H1 (cell line): Measurements from ENCODE around the gene CTTNBP2. TPM values are rescaled to one million over a fixed set of nuclear protein-coding genes. Genes with fewer than 3 reads are reported as not detected.

Source experiments
- BCL11A ChIP-seq, 2 experiments: IDR thresholded peaks; one replicate each; pipeline ENCODE4 v1.6.1; 2011; ENCODE audit warnings: low read depth in 2 of 2, low read length in 2 of 2, mild to moderate bottlenecking in 2 of 2
- BRCA1 ChIP-seq: IDR thresholded peaks from 2 replicates; pipeline ENCODE4 v1.6.1; 2012; ENCODE audit warnings: low read depth, low read length, improper control_type of control experiment
- CREB1 ChIP-seq: IDR thresholded peaks from 2 replicates; pipeline ENCODE4 v1.6.1; 2012; ENCODE audit warnings: inconsistent platforms
- EP300 ChIP-seq, 2 experiments: IDR thresholded peaks; 1 replicate in 1 of 2; 2 replicates in 1 of 2; pipeline ENCODE4 v1.6.1; 2011 to 2012; ENCODE audit warnings: low read depth in 2 of 2, low read length in 2 of 2, mild to moderate bottlenecking in 2 of 2, borderline replicate concordance in 1 of 2, inconsistent platforms in 1 of 2, moderate library complexity in 1 of 2
- EZH2 ChIP-seq: fragments of 200-600 bp; sonication (generic); IDR thresholded peaks from 2 replicates; pipeline ENCODE4 v1.7.1; 2012; ENCODE audit warnings: low read depth, mild to moderate bottlenecking, moderate library complexity, low read length, inconsistent platforms; ENCODE audit not compliant: severe bottlenecking
- FOSL1 ChIP-seq: IDR thresholded peaks from 2 replicates; pipeline ENCODE4 v1.6.1; 2011; ENCODE audit warnings: mild to moderate bottlenecking, low read depth, low read length, moderate library complexity; ENCODE audit not compliant: insufficient read depth
- HDAC2 ChIP-seq, 2 experiments: fragments of 300-600 bp in 1 of 2; sonication (generic) in 1 of 2; IDR thresholded peaks; 2 replicates each; pipeline ENCODE4 v1.6.1; 2011 to 2012; ENCODE audit warnings: low read depth in 2 of 2, low read length in 2 of 2, mild to moderate bottlenecking in 2 of 2, moderate library complexity in 2 of 2, borderline replicate concordance in 1 of 2, inconsistent platforms in 1 of 2
- KDM1A ChIP-seq: fragments of 200-600, 300-600 bp; sonication (generic); IDR thresholded peaks from 2 replicates; pipeline ENCODE4 v1.7.1; 2016; ENCODE audit warnings: mild to moderate bottlenecking, low read length, borderline replicate concordance
- KDM4A ChIP-seq: IDR thresholded peaks from one replicate; pipeline ENCODE4 v1.7.1; 2012; ENCODE audit warnings: low read depth, mild to moderate bottlenecking, moderate library complexity, low read length, inconsistent platforms; ENCODE audit not compliant: severe bottlenecking
- MAFK ChIP-seq: IDR thresholded peaks from 2 replicates; pipeline ENCODE4 v1.6.1; 2012; ENCODE audit warnings: low read depth, mild to moderate bottlenecking, improper control_type of control experiment, low read length
- POU5F1 ChIP-seq: IDR thresholded peaks from 2 replicates; pipeline ENCODE4 v1.6.1; 2011; ENCODE audit warnings: low read depth, mild to moderate bottlenecking, low read length, moderate library complexity
- RFX5 ChIP-seq: IDR thresholded peaks from 2 replicates; pipeline ENCODE4 v1.6.1; 2011; ENCODE audit warnings: low read depth, low read length, improper control_type of control experiment, borderline replicate concordance
- RNF2 ChIP-seq: fragments of 200-900, 300-1000 bp; sonication (generic); IDR thresholded peaks from 2 replicates; pipeline ENCODE4 v1.7.1; 2016; ENCODE audit warnings: borderline replicate concordance, low read depth, mild to moderate bottlenecking, antibody characterized with exemption, low read length; ENCODE audit not compliant: poor library complexity, severe bottlenecking; ENCODE audit errors: missing control alignments
- RXRA ChIP-seq: IDR thresholded peaks from 2 replicates; pipeline ENCODE4 v1.6.1; 2011; ENCODE audit warnings: low read depth, mild to moderate bottlenecking, low read length, moderate library complexity; ENCODE audit not compliant: insufficient read depth
- SIX5 ChIP-seq: IDR thresholded peaks from 2 replicates; pipeline ENCODE4 v1.6.1; 2011; ENCODE audit warnings: mild to moderate bottlenecking, low read depth, low read length
- SRF ChIP-seq: IDR thresholded peaks from 2 replicates; pipeline ENCODE4 v1.6.1; 2011; ENCODE audit warnings: mild to moderate bottlenecking, low read depth, low read length, moderate library complexity
- SUZ12 ChIP-seq: fragments of 200-600 bp; sonication (generic); IDR thresholded peaks from 2 replicates; pipeline ENCODE4 v1.6.1; 2012; ENCODE audit warnings: mild to moderate bottlenecking, inconsistent platforms, low read length, moderate library complexity, mixed read lengths
- TAF1 ChIP-seq: IDR thresholded peaks from 2 replicates; pipeline ENCODE4 v1.6.1; 2011; ENCODE audit warnings: mild to moderate bottlenecking, low read depth, low read length
- TCF12 ChIP-seq: IDR thresholded peaks from 2 replicates; pipeline ENCODE4 v1.6.1; 2011; ENCODE audit warnings: low read depth, mild to moderate bottlenecking, low read length
- TEAD4 ChIP-seq: IDR thresholded peaks from 2 replicates; pipeline ENCODE4 v1.6.1; 2012; ENCODE audit warnings: low read depth, low read length, inconsistent platforms, mixed read lengths
- ZNF274 ChIP-seq: IDR thresholded peaks from 2 replicates; pipeline ENCODE4 v1.7.0; 2012; ENCODE audit warnings: low read length, borderline replicate concordance; ENCODE audit errors: extremely low read depth
- polyA plus RNA-seq, 7 experiments: library from polyadenylated mRNA; depleted of rRNA in 3 of 7; stranded (reverse) in 5 of 7; unstranded in 2 of 7; fragments of >200 nt in 5 of 7; fragments of 200-250 nt in 2 of 7; gene quantifications; 1 replicate in 5 of 7; 2 replicates in 1 of 7; 4 replicates in 1 of 7; pipeline versions ENCODE4 v1.2.1 to v1.2.3, GENCODE V29; 2011 to 2013; ENCODE audit warnings: missing spikeins in 2 of 7, mixed read lengths in 2 of 7
- total RNA-seq: library from RNA; stranded (reverse); fragmentation: NEBNext Ultra II Directional; extraction: Animal tissue kit (Norgen Biotek cat#: 25700); gene quantifications from 2 replicates; pipeline ENCODE4 v1.2.1, GENCODE V29; 2021
- TF ChIP-seq, protein P1 (sequence below): IDR thresholded peaks from 2 replicates; pipeline ENCODE4 v1.6.1; 2012; ENCODE audit warnings: low read length, inconsistent platforms
- TF ChIP-seq, protein P2 (sequence below): IDR thresholded peaks from 2 replicates; pipeline ENCODE4 v1.6.1; 2011; ENCODE audit warnings: low read depth, mild to moderate bottlenecking, low read length; ENCODE audit not compliant: insufficient read depth

Gene CTTNBP2
- total and polyA plus RNA-seq, 2 of the 8 experiments (the other 6 are each of a cell fraction or from before 2014, with no cell fraction given), result 15.3 to 35.1 TPM

GRCh38 chr7:117673367-117673766, 199.9 kb downstream of the CTTNBP2 start (continued):
- TF ChIP-seq RXRA (no peak), FOSL1 (no peak), TEAD4 (no peak), TAF1 (0 out of 2 replicates have a peak, but pooled peaks have one; percentile 54), SUZ12 (no peak), KDM4A (no peak), BRCA1 (no peak), EP300 (IDR thresholded peaks at IDR 0.05; ENCODE audit: borderline replicate concordance in 1 of 2, low read depth in 2 of 2, low read length in 2 of 2) (no peak), TCF12 (no peak), EZH2 (no peak), KDM1A (no peak), RNF2 (no peak), RFX5 (no peak), ZNF274 (no peak), CREB1 (no peak), MAFK (no peak), HDAC2 (IDR thresholded peaks at IDR 0.05; ENCODE audit: borderline replicate concordance in 1 of 2, low read depth in 2 of 2, low read length in 2 of 2) (no peak), POU5F1 (no peak), SRF (no peak), BCL11A (IDR thresholded peaks at IDR 0.05; ENCODE audit: low read depth in 2 of 2, low read length in 2 of 2) (no peak), SIX5 (no peak)
- TF ChIP-seq, protein P1, sequence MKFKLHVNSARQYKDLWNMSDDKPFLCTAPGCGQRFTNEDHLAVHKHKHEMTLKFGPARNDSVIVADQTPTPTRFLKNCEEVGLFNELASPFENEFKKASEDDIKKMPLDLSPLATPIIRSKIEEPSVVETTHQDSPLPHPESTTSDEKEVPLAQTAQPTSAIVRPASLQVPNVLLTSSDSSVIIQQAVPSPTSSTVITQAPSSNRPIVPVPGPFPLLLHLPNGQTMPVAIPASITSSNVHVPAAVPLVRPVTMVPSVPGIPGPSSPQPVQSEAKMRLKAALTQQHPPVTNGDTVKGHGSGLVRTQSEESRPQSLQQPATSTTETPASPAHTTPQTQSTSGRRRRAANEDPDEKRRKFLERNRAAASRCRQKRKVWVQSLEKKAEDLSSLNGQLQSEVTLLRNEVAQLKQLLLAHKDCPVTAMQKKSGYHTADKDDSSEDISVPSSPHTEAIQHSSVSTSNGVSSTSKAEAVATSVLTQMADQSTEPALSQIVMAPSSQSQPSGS, result no peak
- TF ChIP-seq, protein P2, sequence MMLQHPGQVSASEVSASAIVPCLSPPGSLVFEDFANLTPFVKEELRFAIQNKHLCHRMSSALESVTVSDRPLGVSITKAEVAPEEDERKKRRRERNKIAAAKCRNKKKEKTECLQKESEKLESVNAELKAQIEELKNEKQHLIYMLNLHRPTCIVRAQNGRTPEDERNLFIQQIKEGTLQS, result no peak
